ENCODE results near the gene EVPL.
"Not testable (repeated sequence)": the region's sequence is repeated elsewhere in the genome, so short reads cannot be mapped to it uniquely, and the experiment has no call there.

EVPL gene

GRCh38 chr17:76048711-76049110 lies 21.6 kb upstream of the EVPL start:
- no peaks in the 10 kb centered on the region for H3K27me3 ChIP-seq (replicated peaks)
- peak; percentile 86 for DNase-seq
- in situ Hi-C loops (cut with HindIII; ENCODE audit: low pct_ligation_motif_present, low sequenced_read_pairs): no loop called here

GRCh38 chr17:76048025-76048605 lies 21.0 kb upstream of the EVPL start:
- in situ Hi-C loops (cut with HindIII; ENCODE audit: low pct_ligation_motif_present, low sequenced_read_pairs): no loop called here
- H3K4me3 ChIP-seq (ENCODE audit: low read depth, low read length): no peak overlapping the region
- peak; percentile 24 for DNase-seq
- peaks cover 60% of the 10 kb centered on the region for H3K36me3 ChIP-seq (replicated peaks)
- TF ChIP-seq CTCF (IDR thresholded peaks at IDR 0.05; ENCODE audit: low read depth, low read length, missing control alignments): no peak
- H3K27me3 ChIP-seq (replicated peaks): no peaks in the 10 kb centered on the region
- H3K27ac ChIP-seq: peak overlapping the region; percentile 77

More at GRCh38 chr17:76048711-76049110, 21.6 kb upstream of the EVPL start:
- TF ChIP-seq CTCF (IDR thresholded peaks at IDR 0.05; ENCODE audit: low read depth, low read length, missing control alignments): no peak
- H3K36me3 ChIP-seq (replicated peaks): peaks cover 57% of the 10 kb centered on the region
- H3K27ac ChIP-seq: peak overlapping the region; percentile 77
- no peak overlapping the region for H3K4me3 ChIP-seq (ENCODE audit: low read depth, low read length)

GRCh38 chr17:76046064-76046463 lies 19.0 kb upstream of the EVPL start:
- in situ Hi-C loops (cut with HindIII; ENCODE audit: low pct_ligation_motif_present, low sequenced_read_pairs): no loop called here
- Histone ChIP-seq H3K4me3 (ENCODE audit: low read depth, low read length) (no peak overlapping the region), H3K27ac (no peak overlapping the region), H3K27me3 (replicated peaks) (no peaks in the 10 kb centered on the region), H3K36me3 (replicated peaks) (peaks cover 70% of the 10 kb centered on the region)
- TF ChIP-seq CTCF (IDR thresholded peaks at IDR 0.05; ENCODE audit: low read depth, low read length, missing control alignments): no peak
- no peak for DNase-seq

GRCh38 chr17:76044475-76045007 lies 17.4 kb upstream of the EVPL start:
- in situ Hi-C loops (cut with HindIII; ENCODE audit: low pct_ligation_motif_present, low sequenced_read_pairs); H3K27me3 ChIP-seq (replicated peaks); H3K4me3 ChIP-seq (ENCODE audit: low read depth, low read length); DNase-seq; H3K27ac ChIP-seq: not testable (repeated sequence)
- H3K36me3 ChIP-seq (replicated peaks): peaks cover 77% of the 10 kb centered on the region

GRCh38 chr17:76042868-76043267 lies 15.8 kb upstream of the EVPL start:
- H3K4me3 ChIP-seq (ENCODE audit: low read depth, low read length); DNase-seq; H3K27me3 ChIP-seq (replicated peaks); in situ Hi-C loops (cut with HindIII; ENCODE audit: low pct_ligation_motif_present, low sequenced_read_pairs); H3K27ac ChIP-seq: not testable (repeated sequence)
- H3K36me3 ChIP-seq (replicated peaks): peaks cover 89% of the 10 kb centered on the region

- no peak for TF ChIP-seq CTCF (IDR thresholded peaks at IDR 0.05; ENCODE audit: low read depth, low read length, missing control alignments)
- no peak overlapping the region for H3K4me3 ChIP-seq (ENCODE audit: low read depth, low read length)
- no peak overlapping the region for H3K27ac ChIP-seq
- no peak for DNase-seq
- in situ Hi-C loops (cut with HindIII; ENCODE audit: low pct_ligation_motif_present, low sequenced_read_pairs): no loop called here
- H3K27me3 ChIP-seq (replicated peaks): no peaks in the 10 kb centered on the region
- H3K36me3 ChIP-seq (replicated peaks): peaks cover 71% of the 10 kb centered on the region
Measured at GRCh38 chr17:76040376-76040775, 13.3 kb upstream of the EVPL start.

- H3K4me3 ChIP-seq (ENCODE audit: low read depth, low read length): no peak overlapping the region
- in situ Hi-C loops (cut with HindIII; ENCODE audit: low pct_ligation_motif_present, low sequenced_read_pairs): no loop called here
- no peaks in the 10 kb centered on the region for H3K27me3 ChIP-seq (replicated peaks)
- no peak for TF ChIP-seq CTCF (IDR thresholded peaks at IDR 0.05; ENCODE audit: low read depth, low read length, missing control alignments)
- H3K36me3 ChIP-seq (replicated peaks): peaks cover 61% of the 10 kb centered on the region
- H3K27ac ChIP-seq: no peak overlapping the region
- no peak for DNase-seq
Measured at GRCh38 chr17:76039121-76039520, 12.0 kb upstream of the EVPL start.

Data from brain microvascular endothelial cell (primary cell).